ENCODE data around the gene TP73. TPM values are rescaled to one million over a fixed set of nuclear protein-coding genes. Genes with fewer than 3 reads are reported as not detected.

TP73 gene
- total RNA-seq, 1 donor from 2014 or later, result 13.0 TPM

GRCh38 chr1:3636080-3636479, 16.2 kb upstream of the TP73 start:
- Mint-ChIP-seq H3K4me1 (ENCODE audit: low read depth, unreplicated experiment) (no peaks in the 10 kb centered on the region), H3K4me3 (ENCODE audit: unreplicated experiment) (no peak overlapping the region), H3K9me3 (ENCODE audit: unreplicated experiment) (no peaks in the 10 kb centered on the region), H3K36me3 (ENCODE audit: unreplicated experiment) (peaks cover 5% of the 10 kb centered on the region), H3K27ac (ENCODE audit: unreplicated experiment) (no peak overlapping the region), H3K27me3 (ENCODE audit: unreplicated experiment) (no peaks in the 10 kb centered on the region)
- TF ChIP-seq, protein P1, sequence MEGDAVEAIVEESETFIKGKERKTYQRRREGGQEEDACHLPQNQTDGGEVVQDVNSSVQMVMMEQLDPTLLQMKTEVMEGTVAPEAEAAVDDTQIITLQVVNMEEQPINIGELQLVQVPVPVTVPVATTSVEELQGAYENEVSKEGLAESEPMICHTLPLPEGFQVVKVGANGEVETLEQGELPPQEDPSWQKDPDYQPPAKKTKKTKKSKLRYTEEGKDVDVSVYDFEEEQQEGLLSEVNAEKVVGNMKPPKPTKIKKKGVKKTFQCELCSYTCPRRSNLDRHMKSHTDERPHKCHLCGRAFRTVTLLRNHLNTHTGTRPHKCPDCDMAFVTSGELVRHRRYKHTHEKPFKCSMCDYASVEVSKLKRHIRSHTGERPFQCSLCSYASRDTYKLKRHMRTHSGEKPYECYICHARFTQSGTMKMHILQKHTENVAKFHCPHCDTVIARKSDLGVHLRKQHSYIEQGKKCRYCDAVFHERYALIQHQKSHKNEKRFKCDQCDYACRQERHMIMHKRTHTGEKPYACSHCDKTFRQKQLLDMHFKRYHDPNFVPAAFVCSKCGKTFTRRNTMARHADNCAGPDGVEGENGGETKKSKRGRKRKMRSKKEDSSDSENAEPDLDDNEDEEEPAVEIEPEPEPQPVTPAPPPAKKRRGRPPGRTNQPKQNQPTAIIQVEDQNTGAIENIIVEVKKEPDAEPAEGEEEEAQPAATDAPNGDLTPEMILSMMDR (IDR thresholded peaks at IDR 0.05; ENCODE audit: partially characterized antibody, unreplicated experiment), result no peak
- no peak for DNase-seq

- H3K4me1 Mint-ChIP-seq (ENCODE audit: low read depth, unreplicated experiment), result no peaks in the 10 kb centered on the region
- H3K36me3 Mint-ChIP-seq (ENCODE audit: unreplicated experiment), result peaks cover 5% of the 10 kb centered on the region
- H3K27me3 Mint-ChIP-seq (ENCODE audit: unreplicated experiment), result no peaks in the 10 kb centered on the region
- H3K4me3 Mint-ChIP-seq (ENCODE audit: unreplicated experiment), result no peak overlapping the region
- TF ChIP-seq, protein P1 (IDR thresholded peaks at IDR 0.05; ENCODE audit: partially characterized antibody, unreplicated experiment), result no peak
- no peak for DNase-seq
- H3K9me3 Mint-ChIP-seq (ENCODE audit: unreplicated experiment), result no peaks in the 10 kb centered on the region
- H3K27ac Mint-ChIP-seq (ENCODE audit: unreplicated experiment), result no peak overlapping the region
Measured at GRCh38 chr1:3636531-3636930, 15.8 kb upstream of the TP73 start.

GRCh38 chr1:3638027-3638426, 14.3 kb upstream of the TP73 start:
- peaks cover 1% of the 10 kb centered on the region for H3K4me1 Mint-ChIP-seq (ENCODE audit: low read depth, unreplicated experiment)
- H3K9me3 Mint-ChIP-seq (ENCODE audit: unreplicated experiment), result no peaks in the 10 kb centered on the region
- no peak overlapping the region for H3K4me3 Mint-ChIP-seq (ENCODE audit: unreplicated experiment)
- DNase-seq, result no peak
- H3K36me3 Mint-ChIP-seq (ENCODE audit: unreplicated experiment), result peaks cover 10% of the 10 kb centered on the region
- H3K27me3 Mint-ChIP-seq (ENCODE audit: unreplicated experiment), result no peaks in the 10 kb centered on the region
- TF ChIP-seq, protein P1 (IDR thresholded peaks at IDR 0.05; ENCODE audit: partially characterized antibody, unreplicated experiment), result no peak
- H3K27ac Mint-ChIP-seq (ENCODE audit: unreplicated experiment), result no peak overlapping the region

- peaks cover 1% of the 10 kb centered on the region for H3K4me1 Mint-ChIP-seq (ENCODE audit: low read depth, unreplicated experiment)
- DNase-seq, result no peak
- H3K9me3 Mint-ChIP-seq (ENCODE audit: unreplicated experiment), result no peaks in the 10 kb centered on the region
- peaks cover 10% of the 10 kb centered on the region for H3K36me3 Mint-ChIP-seq (ENCODE audit: unreplicated experiment)
- no peak overlapping the region for H3K4me3 Mint-ChIP-seq (ENCODE audit: unreplicated experiment)
- no peak overlapping the region for H3K27ac Mint-ChIP-seq (ENCODE audit: unreplicated experiment)
- H3K27me3 Mint-ChIP-seq (ENCODE audit: unreplicated experiment), result no peaks in the 10 kb centered on the region
- TF ChIP-seq, protein P1 (IDR thresholded peaks at IDR 0.05; ENCODE audit: partially characterized antibody, unreplicated experiment), result no peak
Measured at GRCh38 chr1:3638676-3639075, 13.6 kb upstream of the TP73 start.

GRCh38 chr1:3639397-3639911, 12.9 kb upstream of the TP73 start:
- peaks cover 10% of the 10 kb centered on the region for H3K36me3 Mint-ChIP-seq (ENCODE audit: unreplicated experiment)
- H3K4me1 Mint-ChIP-seq (ENCODE audit: low read depth, unreplicated experiment), result peaks cover 1% of the 10 kb centered on the region
- H3K27ac Mint-ChIP-seq (ENCODE audit: unreplicated experiment), result no peak overlapping the region
- no peaks in the 10 kb centered on the region for H3K9me3 Mint-ChIP-seq (ENCODE audit: unreplicated experiment)
- DNase-seq, result no peak
- no peak overlapping the region for H3K4me3 Mint-ChIP-seq (ENCODE audit: unreplicated experiment)
- H3K27me3 Mint-ChIP-seq (ENCODE audit: unreplicated experiment), result no peaks in the 10 kb centered on the region
- TF ChIP-seq, protein P1 (IDR thresholded peaks at IDR 0.05; ENCODE audit: partially characterized antibody, unreplicated experiment), result no peak

Data from glutamatergic neuron (in vitro differentiated cells).